OCI-LY1 (cell line): ENCODE data around the gene KDM4B.

Experiments
- H2AFZ ChIP-seq: fragments of 200-600 bp; sonication (generic), shearing (Covaris generic); 2 replicates; pipeline ENCODE4 v1.6.0; 2014; ENCODE audit warnings: antibody characterized with exemption, mild to moderate bottlenecking, low read length
- H3F3A ChIP-seq: fragments of 200-600 bp; sonication (generic), shearing (Covaris generic); 2 replicates; pipeline ENCODE4 v1.6.0; 2014; ENCODE audit warnings: mild to moderate bottlenecking, antibody characterized with exemption, low read length, moderate library complexity; ENCODE audit not compliant: insufficient read depth
- H3K27ac ChIP-seq: fragments of 200-600 bp; sonication (generic); 2 replicates; pipeline ENCODE4 v1.5.1; 2014; ENCODE audit warnings: low read length, mixed run types, mild to moderate bottlenecking, low read depth; ENCODE audit not compliant: poor library complexity, severe bottlenecking
- H3K27me3 ChIP-seq: fragments of 200-600 bp; sonication (generic); 2 replicates; pipeline ENCODE4 v1.6.0; 2014; ENCODE audit warnings: antibody characterized with exemption, mild to moderate bottlenecking, low read length, moderate library complexity; ENCODE audit not compliant: insufficient read depth
- H3K36me3 ChIP-seq: fragments of 200-600 bp; sonication (generic); 2 replicates; pipeline ENCODE4 v1.6.1; 2014; ENCODE audit warnings: mild to moderate bottlenecking, antibody characterized with exemption, low read length, moderate library complexity, mixed read lengths; ENCODE audit not compliant: insufficient read depth
- H3K4me1 ChIP-seq: fragments of 200-600 bp; sonication (generic); 2 replicates; pipeline ENCODE4 v1.5.1; 2014; ENCODE audit warnings: mild to moderate bottlenecking, low read length, moderate library complexity; ENCODE audit not compliant: insufficient read depth, severe bottlenecking
- H3K4me2 ChIP-seq: fragments of 200-600 bp; sonication (generic), shearing (Covaris generic); 2 replicates; pipeline ENCODE4 v1.6.1; 2014; ENCODE audit warnings: low read length
- H3K4me3 ChIP-seq: fragments of 200-600 bp; sonication (generic); 2 replicates; pipeline ENCODE4 v1.5.1; 2014; ENCODE audit warnings: low read length, low read depth, mild to moderate bottlenecking, mixed read lengths; ENCODE audit not compliant: poor library complexity, severe bottlenecking
- H3K79me2 ChIP-seq: fragments of 200-600 bp; shearing (Covaris generic); 2 replicates; pipeline ENCODE4 v1.6.1; 2016; ENCODE audit warnings: mixed run types, low read length, mixed read lengths; ENCODE audit not compliant: insufficient read depth
- H3K9ac ChIP-seq: fragments of 200-600 bp; sonication (generic), shearing (Covaris generic); 2 replicates; pipeline ENCODE4 v1.6.1; 2014; ENCODE audit warnings: mild to moderate bottlenecking, low read length, mixed read lengths
- H3K9me2 ChIP-seq: fragments of 200-600 bp; sonication (generic), shearing (Covaris generic); 2 replicates; pipeline ENCODE4 v1.6.1; 2014; ENCODE audit warnings: low read depth, mild to moderate bottlenecking, low read length, mixed read lengths
- H3K9me3 ChIP-seq: fragments of 200-600 bp; shearing (Covaris generic); 2 replicates; pipeline ENCODE4 v1.6.1; 2014; ENCODE audit warnings: low read length, mixed read lengths
- H4K20me1 ChIP-seq: fragments of 200-600 bp; sonication (generic), shearing (Covaris generic); 2 replicates; pipeline ENCODE4 v1.6.0; 2016; ENCODE audit warnings: mild to moderate bottlenecking, low read length; ENCODE audit not compliant: insufficient read depth
- EZH2 ChIP-seq: fragments of 200-600 bp; sonication (generic), shearing (Covaris generic); IDR thresholded peaks from 2 replicates; pipeline ENCODE4 v1.8.0; 2017; ENCODE audit warnings: borderline replicate concordance, mixed run types, mild to moderate bottlenecking, antibody characterized with exemption, low read length, moderate library complexity, mixed read lengths
- TF ChIP-seq, protein P1 (sequence below): fragments of 200-600 bp; sonication (generic), shearing (Covaris generic); IDR thresholded peaks from 2 replicates; pipeline ENCODE4 v1.5.1; 2017; ENCODE audit warnings: mild to moderate bottlenecking, antibody characterized with exemption, low read length, moderate library complexity, mixed read lengths

Gene KDM4B

DNA sequence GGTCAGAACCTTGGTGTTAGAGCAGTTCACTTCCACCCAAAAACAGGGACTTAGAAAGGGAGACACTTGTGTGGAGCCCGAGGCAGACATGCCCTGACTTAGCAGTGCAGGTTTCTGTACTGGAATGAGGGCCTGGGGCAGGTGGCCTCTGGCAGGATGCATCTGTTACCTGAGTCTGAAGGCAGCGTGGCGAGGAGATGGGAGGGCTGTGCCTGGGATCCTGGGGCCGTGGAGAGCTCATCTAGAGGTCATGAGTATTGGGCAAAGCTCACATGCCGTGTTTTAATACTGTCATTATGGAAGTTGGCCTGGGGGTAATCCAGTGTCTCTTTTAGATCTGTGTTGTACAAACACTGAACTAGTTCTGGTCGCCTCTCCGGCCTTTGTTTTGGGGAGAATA, 21.4 kb downstream of the KDM4B start:
- Histone ChIP-seq H3K4me2 (no peak overlapping the region), H3F3A (no peaks in the 10 kb centered on the region), H3K4me1 (peaks cover 34% of the 10 kb centered on the region), H3K9me3 (no peaks in the 10 kb centered on the region), H3K9ac (no peak overlapping the region), H2AFZ (no peak overlapping the region), H3K4me3 (no peak overlapping the region), H3K9me2 (no peaks in the 10 kb centered on the region), H3K27ac (no peak overlapping the region), H3K36me3 (peaks cover 3% of the 10 kb centered on the region; the same call in 1 of the 2 replicates), H4K20me1 (peaks cover 4% of the 10 kb centered on the region; the same call in 1 of the 2 replicates), H3K79me2 (peaks cover 24% of the 10 kb centered on the region), H3K27me3 (no peaks in the 10 kb centered on the region)
- TF ChIP-seq EZH2: no peak
- TF ChIP-seq, protein P1, sequence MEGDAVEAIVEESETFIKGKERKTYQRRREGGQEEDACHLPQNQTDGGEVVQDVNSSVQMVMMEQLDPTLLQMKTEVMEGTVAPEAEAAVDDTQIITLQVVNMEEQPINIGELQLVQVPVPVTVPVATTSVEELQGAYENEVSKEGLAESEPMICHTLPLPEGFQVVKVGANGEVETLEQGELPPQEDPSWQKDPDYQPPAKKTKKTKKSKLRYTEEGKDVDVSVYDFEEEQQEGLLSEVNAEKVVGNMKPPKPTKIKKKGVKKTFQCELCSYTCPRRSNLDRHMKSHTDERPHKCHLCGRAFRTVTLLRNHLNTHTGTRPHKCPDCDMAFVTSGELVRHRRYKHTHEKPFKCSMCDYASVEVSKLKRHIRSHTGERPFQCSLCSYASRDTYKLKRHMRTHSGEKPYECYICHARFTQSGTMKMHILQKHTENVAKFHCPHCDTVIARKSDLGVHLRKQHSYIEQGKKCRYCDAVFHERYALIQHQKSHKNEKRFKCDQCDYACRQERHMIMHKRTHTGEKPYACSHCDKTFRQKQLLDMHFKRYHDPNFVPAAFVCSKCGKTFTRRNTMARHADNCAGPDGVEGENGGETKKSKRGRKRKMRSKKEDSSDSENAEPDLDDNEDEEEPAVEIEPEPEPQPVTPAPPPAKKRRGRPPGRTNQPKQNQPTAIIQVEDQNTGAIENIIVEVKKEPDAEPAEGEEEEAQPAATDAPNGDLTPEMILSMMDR: no peak

DNA sequence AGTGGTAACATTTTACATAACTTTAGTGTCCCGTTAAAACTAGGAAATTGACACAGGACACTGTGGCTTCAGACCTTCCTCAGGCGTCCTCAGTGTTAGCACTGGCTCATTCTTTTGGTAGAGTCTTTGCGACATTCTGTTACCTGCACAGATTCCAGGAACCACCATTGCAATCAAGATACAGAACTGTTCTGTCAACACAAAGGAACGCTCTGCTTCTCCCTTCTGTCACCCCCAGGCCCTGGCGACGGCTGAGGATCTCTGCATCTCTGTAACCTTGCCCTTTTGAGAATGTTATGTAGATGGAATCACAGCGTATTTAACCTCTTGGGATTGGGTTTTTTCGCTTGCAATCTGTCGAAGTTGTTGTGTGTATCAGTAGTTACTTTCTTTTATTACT, 22.6 kb downstream of the KDM4B start:
- TF ChIP-seq, protein P1: no peak
- TF ChIP-seq EZH2: no peak
- H3K27me3 ChIP-seq: no peaks in the 10 kb centered on the region
- no peak overlapping the region for H3K9ac ChIP-seq
- peaks cover 3% of the 10 kb centered on the region; the same call in 1 of the 2 replicates for H3K36me3 ChIP-seq
- peaks cover 4% of the 10 kb centered on the region; the same call in 1 of the 2 replicates for H4K20me1 ChIP-seq
- no peaks in the 10 kb centered on the region for H3K9me3 ChIP-seq
- no peak overlapping the region for H2AFZ ChIP-seq
- H3K27ac ChIP-seq: no peak overlapping the region
- peaks cover 22% of the 10 kb centered on the region for H3K4me1 ChIP-seq
- no peaks in the 10 kb centered on the region for H3K9me2 ChIP-seq
- no peaks in the 10 kb centered on the region for H3F3A ChIP-seq
- peaks cover 24% of the 10 kb centered on the region for H3K79me2 ChIP-seq
- no peak overlapping the region for H3K4me2 ChIP-seq
- no peak overlapping the region for H3K4me3 ChIP-seq

DNA sequence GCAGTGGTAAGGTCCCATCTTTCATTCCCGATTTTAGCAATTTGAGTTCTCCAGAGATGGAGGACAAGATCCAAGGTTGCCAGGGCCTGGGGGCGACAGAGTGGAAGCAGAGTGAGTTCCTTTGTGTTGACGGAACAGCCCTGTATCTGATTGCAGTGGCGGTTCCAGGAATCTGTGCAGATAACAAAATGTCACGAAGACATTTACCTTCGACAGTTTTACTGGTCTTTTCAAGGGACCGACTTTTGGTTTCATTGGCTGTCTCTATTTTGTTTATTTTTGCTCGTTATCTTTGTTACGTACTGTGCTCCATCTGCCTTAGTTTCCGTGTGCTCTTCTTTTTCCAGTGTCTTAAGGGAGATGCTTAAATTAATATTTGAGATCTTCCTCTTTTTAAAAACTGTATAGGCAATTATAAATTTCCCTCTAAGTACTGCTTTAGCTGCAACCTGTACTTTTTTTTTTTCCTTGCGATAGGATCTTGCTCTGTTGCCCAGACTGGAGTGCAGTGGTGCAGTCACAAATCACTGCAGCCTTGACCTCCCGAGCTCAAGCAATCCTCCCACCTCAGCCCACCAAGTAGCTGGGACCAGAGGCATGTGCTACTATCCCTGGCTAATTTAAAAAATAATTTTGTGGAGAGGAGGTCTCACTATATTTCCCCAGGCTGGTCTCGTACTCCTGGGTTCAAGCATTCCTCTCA, 23.2 kb downstream of the KDM4B start:
- peaks cover 16% of the 10 kb centered on the region for H3K4me1 ChIP-seq
- H3K9ac ChIP-seq: no peak overlapping the region
- H3K9me3 ChIP-seq: no peaks in the 10 kb centered on the region
- no peak for TF ChIP-seq EZH2
- TF ChIP-seq, protein P1: no peak
- H3K4me2 ChIP-seq: no peak overlapping the region
- H3K36me3 ChIP-seq: peaks cover 4% of the 10 kb centered on the region; the same call in 1 of the 2 replicates
- H3F3A ChIP-seq: no peaks in the 10 kb centered on the region
- H3K27me3 ChIP-seq: no peaks in the 10 kb centered on the region
- no peak overlapping the region for H3K4me3 ChIP-seq
- H3K27ac ChIP-seq: no peak overlapping the region
- peaks cover 4% of the 10 kb centered on the region; the same call in 1 of the 2 replicates for H4K20me1 ChIP-seq
- H3K79me2 ChIP-seq: peaks cover 24% of the 10 kb centered on the region
- H3K9me2 ChIP-seq: no peaks in the 10 kb centered on the region
- H2AFZ ChIP-seq: no peak overlapping the region
